ENCODE data around the gene MKNK2. TPM values are rescaled to one million over a fixed set of nuclear protein-coding genes. Genes with fewer than 3 reads are reported as not detected.
"Not testable (repeated sequence)": the region's sequence is repeated elsewhere in the genome, so short reads cannot be mapped to it uniquely, and the experiment has no call there.

The MKNK2 gene
- total RNA-seq, 1 donor from 2014 or later: 127 TPM

DNA sequence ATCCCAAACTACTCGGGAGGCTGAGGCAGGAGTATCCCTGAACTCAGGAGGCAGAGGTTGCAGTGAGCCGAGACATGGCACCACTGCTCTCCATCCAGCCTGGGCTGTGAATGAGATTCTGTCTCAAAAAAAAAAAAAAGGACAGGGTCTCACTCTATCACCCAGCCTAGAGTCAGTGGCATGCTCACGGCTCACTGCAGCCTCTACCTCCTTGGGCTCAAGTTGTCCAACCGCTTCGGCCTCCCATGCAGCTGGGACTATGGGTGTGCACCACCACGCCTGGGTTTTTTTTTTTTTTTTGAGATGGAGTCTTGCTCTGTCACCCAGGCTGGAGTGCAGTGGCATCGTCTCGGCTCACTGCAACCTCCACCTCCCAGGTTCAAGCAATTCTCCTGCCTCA, 14.6 kb downstream of the MKNK2 start:
- Mint-ChIP-seq H3K27ac (ENCODE audit: unreplicated experiment) (no peak overlapping the region), H3K9me3 (ENCODE audit: low read depth) (peaks cover 4% of the 10 kb centered on the region), H3K27me3 (ENCODE audit: low read depth) (no peaks in the 10 kb centered on the region), H3K4me3 (ENCODE audit: unreplicated experiment) (no peak overlapping the region), H3K4me1 (ENCODE audit: low read depth) (peaks cover 13% of the 10 kb centered on the region), H3K36me3 (ENCODE audit: low read depth) (peaks cover 8% of the 10 kb centered on the region)
- no peak for DNase-seq (ENCODE audit: low spot score)
- no peak for TF ChIP-seq CTCF (IDR thresholded peaks at IDR 0.05)

GRCh38 chr19:2035590-2035991, 15.5 kb downstream of the MKNK2 start:
- Mint-ChIP-seq H3K27ac (ENCODE audit: unreplicated experiment) (no peak overlapping the region), H3K4me3 (ENCODE audit: unreplicated experiment) (no peak overlapping the region), H3K27me3 (ENCODE audit: low read depth) (no peaks in the 10 kb centered on the region), H3K4me1 (ENCODE audit: low read depth) (peaks cover 13% of the 10 kb centered on the region), H3K36me3 (ENCODE audit: low read depth) (peaks cover 6% of the 10 kb centered on the region), H3K9me3 (ENCODE audit: low read depth) (peaks cover 4% of the 10 kb centered on the region)
- DNase-seq (ENCODE audit: low spot score): peak; percentile 80
- no peak for TF ChIP-seq CTCF (IDR thresholded peaks at IDR 0.05)

GRCh38 chr19:2034729-2035589, 16.1 kb downstream of the MKNK2 start:
- H3K4me1 Mint-ChIP-seq (ENCODE audit: low read depth): peaks cover 13% of the 10 kb centered on the region
- no peak overlapping the region for H3K4me3 Mint-ChIP-seq (ENCODE audit: unreplicated experiment)
- H3K27ac Mint-ChIP-seq (ENCODE audit: unreplicated experiment): no peak overlapping the region
- DNase-seq (ENCODE audit: low spot score): no peak
- TF ChIP-seq CTCF (IDR thresholded peaks at IDR 0.05): no peak
- no peaks in the 10 kb centered on the region for H3K27me3 Mint-ChIP-seq (ENCODE audit: low read depth)
- H3K9me3 Mint-ChIP-seq (ENCODE audit: low read depth): peaks cover 4% of the 10 kb centered on the region
- peaks cover 4% of the 10 kb centered on the region for H3K36me3 Mint-ChIP-seq (ENCODE audit: low read depth)

DNA sequence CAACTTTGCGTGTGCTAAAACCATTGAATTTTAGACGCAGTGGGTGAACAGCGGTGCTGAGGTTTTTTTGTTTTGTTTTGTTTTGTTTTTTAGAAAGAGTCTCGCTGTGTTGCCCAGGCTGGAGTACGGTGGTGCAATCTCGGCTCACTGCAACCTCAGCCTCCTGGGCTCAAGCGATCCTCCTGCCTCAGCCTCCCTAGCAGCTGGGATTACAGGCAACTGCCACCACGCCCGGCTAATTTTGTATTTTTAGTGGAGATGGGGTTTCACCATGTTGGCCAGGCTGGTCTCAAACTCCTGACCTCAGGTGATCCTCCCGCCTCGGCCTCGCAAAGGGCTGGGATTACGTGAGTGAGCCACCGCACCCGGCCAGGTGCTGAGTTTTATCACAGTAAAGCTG, 16.8 kb downstream of the MKNK2 start:
- H3K4me1 Mint-ChIP-seq (ENCODE audit: low read depth): peaks cover 13% of the 10 kb centered on the region
- H3K4me3 Mint-ChIP-seq (ENCODE audit: unreplicated experiment); H3K27me3 Mint-ChIP-seq (ENCODE audit: low read depth); H3K27ac Mint-ChIP-seq (ENCODE audit: unreplicated experiment); DNase-seq (ENCODE audit: low spot score); H3K9me3 Mint-ChIP-seq (ENCODE audit: low read depth); H3K36me3 Mint-ChIP-seq (ENCODE audit: low read depth): not testable (repeated sequence)

- Mint-ChIP-seq H3K36me3 (ENCODE audit: low read depth) (peaks cover 1% of the 10 kb centered on the region), H3K27ac (ENCODE audit: unreplicated experiment) (no peak overlapping the region), H3K9me3 (ENCODE audit: low read depth) (peaks cover 4% of the 10 kb centered on the region), H3K4me3 (ENCODE audit: unreplicated experiment) (no peak overlapping the region), H3K27me3 (ENCODE audit: low read depth) (no peaks in the 10 kb centered on the region), H3K4me1 (ENCODE audit: low read depth) (peaks cover 13% of the 10 kb centered on the region)
- no peak for TF ChIP-seq CTCF (IDR thresholded peaks at IDR 0.05)
- no peak for DNase-seq (ENCODE audit: low spot score)
Measured at GRCh38 chr19:2033825-2034159, 17.3 kb downstream of the MKNK2 start.

Measured in chondrocyte (in vitro differentiated cells).